Right lobe of liver (tissue), 6 donors: Measurements from ENCODE around the gene GATAD2B. TPM values are rescaled to one million over a fixed set of nuclear protein-coding genes. Genes with fewer than 3 reads are reported as not detected.

Experiments used
- ATAC-seq, 4 donors: fragments of 200-7000 bp; cut with Tn5 transposase; one replicate each; pipeline ENCODE4 v1.9.1; 2020; ENCODE audit warnings: mild to moderate bottlenecking in 4 of 4, moderate library complexity in 4 of 4
- DNase-seq, 3 donors: peaks; one replicate each; pipeline ENCODE4 v3.0.0-alpha.2; 2020
- H3K27ac ChIP-seq, 3 donors: fragments of 200-600 bp; one replicate each; pipeline ENCODE4 v1.8.0; 2022
- H3K27me3 ChIP-seq, 2 donors: fragments of 200-600 bp; one replicate each; pipeline ENCODE4 v1.8.0; 2022
- H3K36me3 ChIP-seq, 4 donors: fragments of 200-600 bp; sonication (generic) in 1 of 4; one replicate each; pipeline versions ENCODE4 v1.5.1 to v1.8.0; 2017 to 2022; ENCODE audit warnings: control low read depth in 1 of 4
- H3K4me1 ChIP-seq, 4 donors: fragments of 200-600 bp; sonication (generic) in 1 of 4; one replicate each; pipeline versions ENCODE4 v1.5.1 to v1.8.0; 2017 to 2022; ENCODE audit warnings: control low read depth in 1 of 4
- H3K4me3 ChIP-seq, 3 donors: fragments of 200-600 bp; one replicate each; pipeline ENCODE4 v1.8.0; 2022
- H3K9me3 ChIP-seq, 4 donors: fragments of 200-600 bp; sonication (generic) in 1 of 4; one replicate each; pipeline versions ENCODE4 v1.5.1 to v1.8.0; 2017 to 2022; ENCODE audit warnings: control low read depth in 1 of 4
- CTCF ChIP-seq, 4 donors: fragments of 200-600 bp in 3 of 4; fragments of 450-650 bp in 1 of 4; IDR thresholded peaks; one replicate each; pipeline versions ENCODE4 v1.5.1 to v1.8.0; 2016 to 2022; ENCODE audit warnings: antibody characterized with exemption in 4 of 4, mild to moderate bottlenecking in 2 of 4
- POLR2A ChIP-seq: fragments of 450-650 bp; IDR thresholded peaks from one replicate; pipeline ENCODE4 v1.6.1; 2017; ENCODE audit warnings: antibody characterized with exemption, mild to moderate bottlenecking
- WGBS: methylation state at CpG from one replicate; pipeline ENCODE4 v1.1.6; 2018; ENCODE audit warnings: low coverage, low lambda C conversion rate; ENCODE audit not compliant: insufficient coverage; ENCODE audit errors: missing lambda C conversion rate; 5-methylcytosine and 5-hydroxymethylcytosine counted together
- intact Hi-C, 2 donors: fragments of 100-400 bp; cut with DNase I; formaldehyde crosslinking; loops; one replicate each; pipeline versions ENCODE4 v1.11.2 to v1.14.1; 2022
- total RNA-seq, 6 experiments: library from RNA; depleted of rRNA in 2 of 6; stranded (reverse); fragments of >200 nt in 2 of 6; fragmentation: NEBNext Ultra II Directional in 3 of 6; extraction: Animal tissue kit (Norgen Biotek cat#: 25700) in 3 of 6; gene quantifications; one replicate each; pipeline versions ENCODE4 v1.1.0 to v1.2.4, GENCODE V29; 2016 to 2023
- donor health status: DM: no; HTN: yes; CAD: no.
- donor health status: DM: no; HTN: no; CAD: no.
- donor health status: DM: no; HTN: no; CAD: no.
- donor health status: DM: no; HTN: yes; CAD: no.
- donor health status: DM: no; HTN: yes; CAD: no.

Gene GATAD2B
- total RNA-seq, 6 experiments from 2014 or later, result 9.8 to 20.3 (median 16.8) TPM

GRCh38 chr1:153800516-153800915 lies 122.3 kb downstream of the GATAD2B start:
- peak; percentile 75 to 82 (median 81) for DNase-seq
- intact Hi-C loops, result no loop called here
- H3K36me3 ChIP-seq, result no peaks in the 10 kb centered on the region
- peak; percentile 76 to 85 (median 83) for ATAC-seq
- WGBS, result 20% methylated on average over 1 of the region's 7 CpGs
- no peaks in the 10 kb centered on the region for H3K27me3 ChIP-seq
- no peak overlapping the region for H3K4me3 ChIP-seq
- TF ChIP-seq CTCF (IDR thresholded peaks at IDR 0.05) (no peak), POLR2A (no peak)
- peak overlapping the region in 1 of 3 donors; percentile 6 for H3K27ac ChIP-seq
- peaks cover 0 to 10% (median 6%) of the 10 kb centered on the region in 4 donors for H3K4me1 ChIP-seq
- H3K9me3 ChIP-seq, result no peaks in the 10 kb centered on the region

- H3K9me3 ChIP-seq, result no peaks in the 10 kb centered on the region
- H3K36me3 ChIP-seq, result no peaks in the 10 kb centered on the region
- WGBS, result 91% methylated on average over 15 of the region's 27 CpGs
- H3K4me1 ChIP-seq, result peaks cover 0 to 10% (median 6%) of the 10 kb centered on the region in 4 donors
- peak in 1 of 3 donors; percentile 44 for DNase-seq
- H3K4me3 ChIP-seq, result no peak overlapping the region
- peak overlapping the region in 1 of 3 donors; percentile 6 for H3K27ac ChIP-seq
- ATAC-seq, result no peak
- intact Hi-C loops, result loop anchor here in 1 of 2 donors (5.0 to 10.0 kb wide), 2 partner anchors 125 to 187 kb away; partner anchors contain the start of genes GATAD2B and RAB13
- TF ChIP-seq POLR2A, result no peak
- H3K27me3 ChIP-seq, result no peaks in the 10 kb centered on the region
Measured at GRCh38 chr1:153799566-153800465, 123.0 kb downstream of the GATAD2B start.

GRCh38 chr1:153799016-153799415 lies 123.8 kb downstream of the GATAD2B start:
- intact Hi-C loops, result loop anchor here in 1 of 2 donors (5.0 to 10.0 kb wide), 2 partner anchors 126 to 188 kb away; partner anchors contain the start of genes GATAD2B and RAB13
- ATAC-seq (no peak), DNase-seq (peak in 1 of 3 donors; percentile 31)
- no peaks in the 10 kb centered on the region for H3K27me3 ChIP-seq
- H3K9me3 ChIP-seq, result no peaks in the 10 kb centered on the region
- H3K4me1 ChIP-seq, result peaks cover 0 to 10% (median 6%) of the 10 kb centered on the region in 4 donors
- H3K27ac ChIP-seq, result no peak overlapping the region
- 67% methylated on average over 1 of the region's 4 CpGs for WGBS
- no peaks in the 10 kb centered on the region for H3K36me3 ChIP-seq
- H3K4me3 ChIP-seq, result no peak overlapping the region
- TF ChIP-seq POLR2A (no peak), CTCF (IDR thresholded peaks at IDR 0.05) (no peak)

GRCh38 chr1:153798468-153798780 lies 124.3 kb downstream of the GATAD2B start:
- ATAC-seq (no peak), DNase-seq (no peak)
- Histone ChIP-seq H3K4me1 (peaks cover 0 to 10% (median 6%) of the 10 kb centered on the region in 4 donors), H3K9me3 (no peaks in the 10 kb centered on the region), H3K27ac (no peak overlapping the region), H3K4me3 (no peak overlapping the region), H3K36me3 (no peaks in the 10 kb centered on the region), H3K27me3 (no peaks in the 10 kb centered on the region)
- TF ChIP-seq CTCF (IDR thresholded peaks at IDR 0.05), result no peak
- no peak for TF ChIP-seq POLR2A
- no CpG with 5 or more reads among the region's 3 CpGs for WGBS
- intact Hi-C loops, result loop anchor here in 1 of 2 donors (5.0 to 10.0 kb wide), 2 partner anchors 126 to 189 kb away; partner anchors contain the start of genes GATAD2B and RAB13
